Keratinocyte (primary cell): ENCODE data around the gene ATP11A. TPM values are rescaled to one million over a fixed set of nuclear protein-coding genes. Genes with fewer than 3 reads are reported as not detected.

Experiments
- DNase-seq: peaks from one replicate; pipeline ENCODE4 v3.0.0-alpha.2; 2011; ENCODE audit warnings: low read depth, missing footprints, low spot score
- FAIRE-seq: peaks from 2 replicates; lab custom pipeline; 2011; peaks lifted over from hg19 to GRCh38; lab: Jason Lieb, UNC
- H2AFZ ChIP-seq: 2 replicates; pipeline ENCODE4 v1.6.0; 2012; ENCODE audit warnings: low read length, control low read depth, inconsistent platforms; ENCODE audit not compliant: control insufficient read depth
- H3K27ac ChIP-seq: 2 replicates; pipeline ENCODE4 v1.5.1; 2011; ENCODE audit warnings: low read length; ENCODE audit not compliant: control insufficient read depth, insufficient read depth
- H3K27me3 ChIP-seq: 3 replicates; pipeline ENCODE4 v1.6.0; 2011; ENCODE audit warnings: low read length; ENCODE audit not compliant: control insufficient read depth, insufficient read depth; ENCODE audit errors: extremely low read depth
- H3K36me3 ChIP-seq, 2 experiments: 2 replicates in 1 of 2; 3 replicates in 1 of 2; pipeline ENCODE4 v1.5.1; 2011; ENCODE audit warnings: low read length in 2 of 2, mild to moderate bottlenecking in 1 of 2; ENCODE audit not compliant: control insufficient read depth in 2 of 2, insufficient read depth in 2 of 2; ENCODE audit errors: extremely low read depth in 1 of 2
- H3K4me1 ChIP-seq: 3 replicates; pipeline ENCODE4 v1.5.1; 2011; ENCODE audit warnings: low read length; ENCODE audit not compliant: control insufficient read depth, insufficient read depth; ENCODE audit errors: extremely low read depth
- H3K4me2 ChIP-seq: 3 replicates; pipeline ENCODE4 v1.6.0; 2011; ENCODE audit warnings: low read depth, low read length; ENCODE audit not compliant: control insufficient read depth, insufficient read depth; ENCODE audit errors: extremely low read depth
- H3K4me3 ChIP-seq, 3 experiments: fragments of 200-600 bp in 1 of 3; sonication (generic) in 1 of 3; 2 replicates in 2 of 3; 3 replicates in 1 of 3; pipeline ENCODE4 v1.5.1; 2011 to 2016; ENCODE audit warnings: low read length in 3 of 3, mild to moderate bottlenecking in 3 of 3, control low read depth in 2 of 3, inconsistent platforms in 1 of 3, low read depth in 1 of 3, mixed read lengths in 1 of 3, mixed run types in 1 of 3, moderate library complexity in 1 of 3; ENCODE audit not compliant: control insufficient read depth in 2 of 3, insufficient read depth in 2 of 3; ENCODE audit errors: extremely low read depth in 1 of 3
- H3K79me2 ChIP-seq: 2 replicates; pipeline ENCODE4 v1.6.0; 2012; ENCODE audit warnings: low read length; ENCODE audit not compliant: control insufficient read depth, insufficient read depth
- H3K9ac ChIP-seq: 3 replicates; pipeline ENCODE4 v1.6.0; 2011; ENCODE audit warnings: low read length; ENCODE audit not compliant: control insufficient read depth, insufficient read depth; ENCODE audit errors: extremely low read depth
- H3K9me1 ChIP-seq: 3 replicates; pipeline ENCODE4 v1.6.0; 2011; ENCODE audit warnings: low read length; ENCODE audit not compliant: control insufficient read depth, insufficient read depth; ENCODE audit errors: extremely low read depth
- H3K9me3 ChIP-seq: 2 replicates; pipeline ENCODE4 v1.5.1; 2012; ENCODE audit warnings: low read depth, low read length; ENCODE audit not compliant: control insufficient read depth
- H4K20me1 ChIP-seq: 3 replicates; pipeline ENCODE4 v1.6.0; 2011; ENCODE audit warnings: low read length; ENCODE audit not compliant: control insufficient read depth, insufficient read depth; ENCODE audit errors: extremely low read depth
- CTCF ChIP-seq, 3 experiments: IDR thresholded peaks in 1 of 3; conservative IDR thresholded peaks in 1 of 3; optimal IDR thresholded peaks in 1 of 3; 2 replicates in 2 of 3; 3 replicates in 1 of 3; pipeline versions ENCODE3 to v1.5.1; 2011; ENCODE audit warnings: low read length in 3 of 3, mild to moderate bottlenecking in 3 of 3, moderate library complexity in 2 of 3, control low read depth in 1 of 3, inconsistent platforms in 1 of 3; ENCODE audit not compliant: insufficient read depth in 2 of 3; ENCODE audit errors: extremely low read depth in 1 of 3
- EZH2 ChIP-seq: IDR thresholded peaks from one replicate; pipeline ENCODE4 v1.6.1; 2012; ENCODE audit warnings: inconsistent platforms, mild to moderate bottlenecking, low read length, moderate library complexity
- dilution Hi-C: fragments of 300-500 bp; cut with MboI; formaldehyde crosslinking; loops from one replicate; pipeline ENCODE4 v1.7.0; 2020; ENCODE audit warnings: low sequenced_read_pairs; ENCODE audit not compliant: extremely low pct_ligation_motif_present
- polyA plus RNA-seq, 5 experiments: library from polyadenylated mRNA; depleted of rRNA in 3 of 5; stranded (reverse) in 3 of 5; stranded (forward) in 1 of 5; unstranded in 1 of 5; fragments of >200 nt; gene quantifications; 1 replicate in 1 of 5; 2 replicates in 3 of 5; 3 replicates in 1 of 5; pipeline versions ENCODE4 v1.2.1 to v1.2.3, GENCODE V29; 2011 to 2012; ENCODE audit warnings: missing spikeins in 2 of 5, low read depth in 1 of 5, low replicate concordance in 1 of 5

Gene ATP11A
- polyA plus RNA-seq, 1 donor (not counting 4 experiments of a cell fraction or from before 2014, with no cell fraction given): 4.3 TPM

- FAIRE-seq: no peak
- Histone ChIP-seq H2AFZ (no peak overlapping the region), H3K27ac (no peak overlapping the region), H3K4me3 (no peak overlapping the region), H4K20me1 (no peaks in the 10 kb centered on the region), H3K79me2 (no peaks in the 10 kb centered on the region), H3K4me1 (peaks cover 8% of the 10 kb centered on the region), H3K4me2 (no peak overlapping the region), H3K36me3 (peaks cover 10% of the 10 kb centered on the region in 2 experiments), H3K27me3 (no peaks in the 10 kb centered on the region), H3K9ac (no peak overlapping the region), H3K9me3 (no peaks in the 10 kb centered on the region), H3K9me1 (peaks cover 2% of the 10 kb centered on the region)
- TF ChIP-seq EZH2 (no peak), CTCF (optimal IDR thresholded peaks at IDR 0.05 in 1 of 3, IDR thresholded peaks at IDR 0.05 in 1 of 3, conservative IDR thresholded peaks at IDR 0.05 in 1 of 3; ENCODE audit: extremely low read depth in 1 of 3, insufficient read depth in 2 of 3, low read length in 3 of 3) (no peak)
- dilution Hi-C loops: no loop called here
- no peak for DNase-seq
These were observed 192.1 kb downstream of the ATP11A start for GRCh38 chr13:112881656-112882554.

- Histone ChIP-seq H3K79me2 (no peaks in the 10 kb centered on the region), H4K20me1 (no peaks in the 10 kb centered on the region), H3K27me3 (no peaks in the 10 kb centered on the region), H2AFZ (no peak overlapping the region), H3K4me2 (no peak overlapping the region), H3K4me3 (no peak overlapping the region), H3K9me1 (peaks cover 2% of the 10 kb centered on the region), H3K9ac (no peak overlapping the region), H3K27ac (no peak overlapping the region), H3K9me3 (no peaks in the 10 kb centered on the region), H3K36me3 (peaks cover 10% of the 10 kb centered on the region in 2 experiments), H3K4me1 (peaks cover 8% of the 10 kb centered on the region)
- TF ChIP-seq EZH2 (no peak), CTCF (optimal IDR thresholded peaks at IDR 0.05 in 1 of 3, IDR thresholded peaks at IDR 0.05 in 1 of 3, conservative IDR thresholded peaks at IDR 0.05 in 1 of 3; ENCODE audit: extremely low read depth in 1 of 3, insufficient read depth in 2 of 3, low read length in 3 of 3) (no peak)
- dilution Hi-C loops: no loop called here
- DNase-seq (no peak), FAIRE-seq (no peak)
These were observed 192.8 kb downstream of the ATP11A start for GRCh38 chr13:112882555-112883024.
